ENCODE data around the gene FAM120A.
A peak's percentile ranks its signal among the peaks of the same experiment; 100 is the strongest.
"Not testable (repeated sequence)": the region's sequence is repeated elsewhere in the genome, so short reads cannot be mapped to it uniquely, and the experiment has no call there.

Gene FAM120A

DNA sequence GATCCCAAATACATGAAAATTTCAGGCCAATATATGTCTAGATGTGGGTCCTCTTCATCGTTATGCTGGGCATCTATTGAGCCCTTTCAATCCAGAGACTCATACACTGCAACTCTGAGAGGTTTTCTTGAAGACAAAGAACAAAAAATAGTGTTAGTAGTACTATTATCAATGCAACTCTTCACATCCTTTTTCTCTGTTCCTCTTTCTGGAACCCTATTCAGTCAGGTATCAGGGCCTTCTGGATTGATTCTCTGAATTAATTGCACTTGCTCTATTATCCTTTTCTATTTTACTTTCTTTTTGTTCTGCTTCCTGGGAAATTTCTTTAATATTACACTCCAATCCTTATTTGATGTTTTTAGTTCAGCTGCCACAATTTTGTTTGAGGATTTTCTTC, 18.5 kb upstream of the FAM120A start:
- Histone ChIP-seq H3K9ac (ENCODE audit: low read length) (no peak overlapping the region), H3K27me3 (ENCODE audit: control insufficient read depth in 1 of 2, insufficient read depth in 2 of 2, low read length in 2 of 2) (no peaks in the 10 kb centered on the region), H3K4me3 (ENCODE audit: low read depth in 1 of 2, low read length in 2 of 2) (no peak overlapping the region), H3K4me1 (ENCODE audit: insufficient read depth, low read length) (no peaks in the 10 kb centered on the region), H3K27ac (ENCODE audit: low read depth, low read length) (no peak overlapping the region), H3K9me3 (ENCODE audit: low read length) (no peaks in the 10 kb centered on the region), H3K36me3 (ENCODE audit: insufficient read depth, low read length) (no peaks in the 10 kb centered on the region)

DNA sequence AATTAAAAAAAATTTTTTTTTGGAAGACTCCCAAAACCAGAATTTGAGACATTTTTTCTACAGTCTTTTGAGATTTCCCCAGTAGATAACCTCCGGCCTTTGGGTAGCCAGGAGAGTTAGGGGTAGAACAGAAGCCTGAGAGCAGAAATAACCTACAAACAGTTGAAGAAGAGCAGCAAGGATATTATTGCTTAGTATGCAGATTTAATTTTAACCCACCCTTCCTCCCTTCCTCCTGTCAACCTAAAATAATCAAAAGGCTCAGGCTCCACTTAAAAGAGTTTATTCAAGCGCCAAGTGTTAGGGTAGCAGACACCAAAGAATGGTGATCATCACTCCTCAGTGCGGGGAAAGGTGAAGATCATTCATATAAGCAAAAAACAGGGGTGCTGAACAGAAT, 17.4 kb upstream of the FAM120A start:
- H3K27me3 ChIP-seq (ENCODE audit: control insufficient read depth in 1 of 2, insufficient read depth in 2 of 2, low read length in 2 of 2): no peaks in the 10 kb centered on the region
- H3K4me1 ChIP-seq (ENCODE audit: insufficient read depth, low read length): no peaks in the 10 kb centered on the region
- H3K9me3 ChIP-seq (ENCODE audit: low read length): no peaks in the 10 kb centered on the region
- H3K36me3 ChIP-seq (ENCODE audit: insufficient read depth, low read length): no peaks in the 10 kb centered on the region
- H3K9ac ChIP-seq (ENCODE audit: low read length): no peak overlapping the region
- no peak overlapping the region for H3K27ac ChIP-seq (ENCODE audit: low read depth, low read length)
- H3K4me3 ChIP-seq (ENCODE audit: low read depth in 1 of 2, low read length in 2 of 2): no peak overlapping the region

DNA sequence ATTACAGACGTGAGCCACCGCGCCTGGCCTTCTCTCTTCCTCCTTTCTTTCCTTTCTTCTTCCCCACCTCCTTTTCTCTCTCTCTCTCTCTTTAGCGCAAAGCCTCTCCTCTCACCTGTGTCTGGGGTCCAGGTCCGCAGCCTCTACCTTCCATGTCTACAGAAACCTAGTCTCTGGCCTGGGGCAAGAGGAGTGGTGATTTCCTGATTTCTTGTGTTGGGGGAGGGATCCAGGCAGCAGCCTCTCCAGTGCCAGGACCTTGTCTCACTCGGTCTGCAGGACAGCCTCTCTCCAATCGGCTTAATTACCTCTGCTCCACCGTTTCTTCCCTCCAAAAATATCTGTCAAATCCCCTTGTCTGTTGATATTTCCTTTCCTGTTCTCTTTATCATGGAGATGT, 16.1 kb upstream of the FAM120A start:
- no peak overlapping the region for H3K27ac ChIP-seq (ENCODE audit: low read depth, low read length)
- no peaks in the 10 kb centered on the region for H3K9me3 ChIP-seq (ENCODE audit: low read length)
- no peaks in the 10 kb centered on the region for H3K4me1 ChIP-seq (ENCODE audit: insufficient read depth, low read length)
- no peaks in the 10 kb centered on the region for H3K36me3 ChIP-seq (ENCODE audit: insufficient read depth, low read length)
- no peak overlapping the region for H3K9ac ChIP-seq (ENCODE audit: low read length)
- H3K27me3 ChIP-seq (ENCODE audit: control insufficient read depth in 1 of 2, insufficient read depth in 2 of 2, low read length in 2 of 2): no peaks in the 10 kb centered on the region
- H3K4me3 ChIP-seq (ENCODE audit: low read depth in 1 of 2, low read length in 2 of 2): no peak overlapping the region

DNA sequence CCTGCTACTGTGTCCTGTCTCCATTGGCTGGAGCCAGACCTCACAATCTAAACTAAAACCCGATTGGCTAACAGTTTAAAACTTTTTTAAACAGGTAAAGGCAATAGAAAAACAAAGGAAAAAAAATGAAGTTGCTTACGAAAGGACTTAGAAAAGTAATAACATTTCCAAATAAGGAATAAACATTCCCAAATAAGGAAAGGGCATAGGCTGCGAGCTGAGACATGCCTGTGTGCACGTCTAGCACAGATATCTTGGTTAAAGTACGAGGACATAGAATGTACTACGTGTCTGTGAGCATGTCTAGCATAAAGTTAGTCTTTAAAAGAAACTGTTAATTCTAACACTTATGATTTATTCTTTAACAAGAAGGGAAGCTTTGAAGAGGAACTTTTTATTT, 15.3 kb upstream of the FAM120A start:
- no peak overlapping the region for H3K4me3 ChIP-seq (ENCODE audit: low read depth in 1 of 2, low read length in 2 of 2)
- H3K9me3 ChIP-seq (ENCODE audit: low read length): no peaks in the 10 kb centered on the region
- no peaks in the 10 kb centered on the region for H3K27me3 ChIP-seq (ENCODE audit: control insufficient read depth in 1 of 2, insufficient read depth in 2 of 2, low read length in 2 of 2)
- no peaks in the 10 kb centered on the region for H3K36me3 ChIP-seq (ENCODE audit: insufficient read depth, low read length)
- H3K9ac ChIP-seq (ENCODE audit: low read length): no peak overlapping the region
- H3K4me1 ChIP-seq (ENCODE audit: insufficient read depth, low read length): no peaks in the 10 kb centered on the region
- H3K27ac ChIP-seq (ENCODE audit: low read depth, low read length): no peak overlapping the region

DNA sequence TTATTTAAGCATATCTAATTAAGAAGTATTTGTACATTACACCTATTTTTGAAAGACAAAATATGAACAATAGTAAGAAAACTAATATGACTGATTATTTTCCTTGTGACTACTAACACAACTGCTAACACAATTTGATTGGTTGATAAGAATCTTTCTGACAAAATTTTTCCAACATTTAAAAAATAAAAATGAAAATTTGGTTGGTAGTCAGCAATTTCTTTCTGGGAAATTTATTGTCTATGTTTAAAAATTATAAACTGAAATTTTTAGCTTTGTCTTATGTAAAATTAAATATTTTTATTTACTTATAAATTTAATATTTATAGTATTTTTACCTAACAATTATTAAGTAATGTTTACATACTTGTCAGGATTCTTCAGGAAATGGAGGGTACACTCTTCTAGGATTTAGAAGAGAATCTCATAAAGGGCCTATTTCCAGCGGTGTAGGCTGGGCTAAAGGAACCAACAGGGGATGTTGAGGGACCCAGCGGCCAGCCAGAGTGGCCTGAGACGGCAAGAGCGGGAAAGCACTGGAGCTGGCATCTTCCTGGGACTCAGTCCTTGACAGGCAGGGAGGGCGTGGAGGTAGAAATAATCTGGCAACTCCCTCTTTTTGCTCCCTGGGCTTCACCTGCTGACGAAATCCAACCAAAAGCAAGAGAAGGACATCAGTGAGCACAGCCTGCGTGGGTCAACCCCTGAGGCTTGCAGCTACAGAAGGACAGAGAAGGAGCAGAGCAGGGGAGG, 14.7 kb upstream of the FAM120A start:
- Histone ChIP-seq H3K4me1 (ENCODE audit: insufficient read depth, low read length) (no peaks in the 10 kb centered on the region), H3K27ac (ENCODE audit: low read depth, low read length) (no peak overlapping the region), H3K36me3 (ENCODE audit: insufficient read depth, low read length) (no peaks in the 10 kb centered on the region), H3K9ac (ENCODE audit: low read length) (no peak overlapping the region), H3K4me3 (ENCODE audit: low read depth in 1 of 2, low read length in 2 of 2) (no peak overlapping the region), H3K9me3 (ENCODE audit: low read length) (no peaks in the 10 kb centered on the region), H3K27me3 (ENCODE audit: control insufficient read depth in 1 of 2, insufficient read depth in 2 of 2, low read length in 2 of 2) (no peaks in the 10 kb centered on the region)

DNA sequence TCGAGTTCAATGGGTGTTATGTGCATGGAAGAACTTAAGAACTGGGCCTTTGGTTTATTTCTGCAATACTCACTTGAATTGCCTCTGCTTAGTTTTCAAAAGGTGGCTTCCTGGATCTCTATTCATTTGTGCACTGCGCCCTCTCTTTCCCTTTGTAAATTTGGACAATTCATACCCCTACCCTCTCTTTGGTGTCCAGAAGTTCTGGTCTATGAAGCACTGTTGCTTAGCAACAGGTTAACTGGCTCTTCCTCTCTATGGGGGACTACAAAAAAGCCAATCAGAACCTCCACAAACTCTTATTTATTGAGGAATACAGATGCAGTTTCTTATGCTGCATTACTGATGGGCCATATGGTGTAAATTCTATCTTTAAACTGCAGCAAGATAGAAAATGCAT, 13.5 kb upstream of the FAM120A start:
- no peaks in the 10 kb centered on the region for H3K9me3 ChIP-seq (ENCODE audit: low read length)

DNA sequence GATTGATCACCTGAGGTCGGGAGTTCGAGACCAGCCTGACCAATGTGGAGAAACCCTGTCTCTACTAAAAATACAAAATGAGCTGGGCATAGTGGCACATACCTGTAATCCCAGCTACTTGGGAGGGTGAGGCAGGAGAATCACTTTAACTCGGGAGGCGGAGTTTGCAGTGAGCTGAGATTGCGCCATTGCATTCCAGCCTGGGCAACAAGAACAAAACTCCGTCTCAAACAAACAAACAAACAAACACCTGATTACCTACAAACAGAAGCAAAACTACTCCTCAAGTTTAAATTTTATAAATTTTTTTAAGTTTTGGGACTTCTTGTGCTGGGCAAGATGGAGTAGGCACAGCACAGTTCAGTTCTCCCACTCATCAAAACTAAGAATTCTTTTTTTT, 12.2 kb upstream of the FAM120A start:
- not testable (repeated sequence) for H3K4me3 ChIP-seq (ENCODE audit: low read depth in 1 of 2, low read length in 2 of 2); H3K9ac ChIP-seq (ENCODE audit: low read length); H3K4me1 ChIP-seq (ENCODE audit: insufficient read depth, low read length); H3K27me3 ChIP-seq (ENCODE audit: control insufficient read depth in 1 of 2, insufficient read depth in 2 of 2, low read length in 2 of 2); H3K27ac ChIP-seq (ENCODE audit: low read depth, low read length); H3K36me3 ChIP-seq (ENCODE audit: insufficient read depth, low read length); H3K9me3 ChIP-seq (ENCODE audit: low read length)

More for the DNA sequence above, 13.5 kb upstream of the FAM120A start:
- no peak overlapping the region for H3K9ac ChIP-seq (ENCODE audit: low read length)
- no peak overlapping the region for H3K4me3 ChIP-seq (ENCODE audit: low read depth in 1 of 2, low read length in 2 of 2)
- no peaks in the 10 kb centered on the region for H3K27me3 ChIP-seq (ENCODE audit: control insufficient read depth in 1 of 2, insufficient read depth in 2 of 2, low read length in 2 of 2)
- no peaks in the 10 kb centered on the region for H3K36me3 ChIP-seq (ENCODE audit: insufficient read depth, low read length)
- H3K4me1 ChIP-seq (ENCODE audit: insufficient read depth, low read length): no peaks in the 10 kb centered on the region
- H3K27ac ChIP-seq (ENCODE audit: low read depth, low read length): no peak overlapping the region

DNA sequence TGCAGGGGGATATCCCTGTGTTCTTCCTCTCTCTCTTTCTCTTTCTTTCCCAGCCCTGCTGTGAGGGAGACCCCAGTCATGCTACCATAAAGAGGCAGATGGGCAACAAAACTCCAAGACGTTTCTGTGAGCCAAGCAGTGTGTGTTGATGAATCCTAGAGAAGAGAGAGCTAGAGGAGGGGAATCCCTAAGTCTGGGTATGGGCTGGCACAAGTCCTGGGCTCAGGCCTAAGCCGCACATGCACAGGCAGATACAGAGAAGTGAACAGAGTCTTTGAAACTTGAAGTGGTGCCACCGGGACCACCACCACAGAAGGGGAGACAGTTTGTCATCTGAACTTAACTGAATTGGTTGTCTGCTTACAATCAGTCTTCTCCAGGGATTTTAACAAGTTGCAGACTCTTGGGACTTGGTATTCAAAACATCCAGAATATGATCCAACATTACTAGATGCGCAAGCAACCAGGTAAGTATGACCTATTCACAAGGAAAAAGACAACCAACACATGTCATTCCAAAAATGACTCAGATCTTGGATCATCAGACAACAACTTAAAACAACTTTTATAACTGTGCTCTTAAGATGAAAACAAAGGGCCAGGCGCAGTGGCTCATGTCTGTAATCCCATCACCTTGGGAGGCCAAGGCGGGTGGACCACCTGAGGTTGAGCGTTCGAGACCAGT, 10.4 kb upstream of the FAM120A start:
- Histone ChIP-seq H3K27ac (ENCODE audit: low read depth, low read length) (no peak overlapping the region), H3K9me3 (ENCODE audit: low read length) (no peaks in the 10 kb centered on the region), H3K4me3 (ENCODE audit: low read depth in 1 of 2, low read length in 2 of 2) (no peak overlapping the region), H3K4me1 (ENCODE audit: insufficient read depth, low read length) (no peaks in the 10 kb centered on the region), H3K27me3 (ENCODE audit: control insufficient read depth in 1 of 2, insufficient read depth in 2 of 2, low read length in 2 of 2) (no peaks in the 10 kb centered on the region), H3K9ac (ENCODE audit: low read length) (no peak overlapping the region), H3K36me3 (ENCODE audit: insufficient read depth, low read length) (peaks cover 7% of the 10 kb centered on the region)

DNA sequence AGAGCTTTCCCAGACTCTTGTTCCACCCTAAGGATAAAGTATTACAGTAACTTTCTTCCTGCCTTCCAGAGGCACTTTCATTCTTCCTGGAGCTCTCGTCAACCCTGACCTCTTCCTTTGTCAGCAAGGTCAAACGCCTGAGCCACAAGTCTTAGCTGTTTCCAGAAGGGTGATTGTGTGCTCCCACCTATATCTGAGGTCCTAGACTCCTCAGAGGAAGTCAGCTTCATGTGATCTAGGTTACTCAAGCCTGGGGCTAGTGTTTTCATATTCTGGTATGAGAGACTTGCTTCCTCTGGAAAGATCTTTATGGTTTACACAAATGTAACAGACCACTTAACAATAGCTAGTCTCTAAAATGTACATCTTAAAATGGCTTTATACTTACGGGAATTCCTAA, 5.4 kb upstream of the FAM120A start:
- Histone ChIP-seq H3K27ac (ENCODE audit: low read depth, low read length) (no peak overlapping the region), H3K9me3 (ENCODE audit: low read length) (no peaks in the 10 kb centered on the region), H3K36me3 (ENCODE audit: insufficient read depth, low read length) (peaks cover 28% of the 10 kb centered on the region), H3K4me1 (ENCODE audit: insufficient read depth, low read length) (peaks cover 7% of the 10 kb centered on the region), H3K27me3 (ENCODE audit: control insufficient read depth in 1 of 2, insufficient read depth in 2 of 2, low read length in 2 of 2) (no peaks in the 10 kb centered on the region), H3K4me3 (ENCODE audit: low read depth in 1 of 2, low read length in 2 of 2) (no peak overlapping the region), H3K9ac (ENCODE audit: low read length) (no peak overlapping the region)

DNA sequence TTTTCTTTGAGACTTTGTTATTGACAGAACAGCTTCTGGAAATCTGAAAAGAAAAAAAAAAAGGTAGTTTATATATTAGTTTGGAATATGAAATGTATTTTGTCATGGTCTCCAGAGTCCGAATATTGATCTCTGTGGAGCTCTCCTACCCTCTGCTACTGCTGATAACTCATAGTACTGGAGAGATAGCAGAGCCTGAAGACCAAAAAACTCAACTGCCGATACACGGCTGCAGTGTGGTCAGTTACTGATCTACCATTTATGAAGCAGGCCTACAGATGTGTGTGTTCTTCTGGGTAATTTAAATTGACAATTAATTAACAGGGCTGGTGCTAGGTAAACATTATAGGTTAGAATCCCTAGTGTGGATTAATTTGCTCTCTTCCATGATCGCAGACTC, 3.8 kb upstream of the FAM120A start:
- no peak overlapping the region for H3K27ac ChIP-seq (ENCODE audit: low read depth, low read length)
- no peaks in the 10 kb centered on the region for H3K9me3 ChIP-seq (ENCODE audit: low read length)
- no peak overlapping the region for H3K9ac ChIP-seq (ENCODE audit: low read length)
- peaks cover 7% of the 10 kb centered on the region for H3K4me1 ChIP-seq (ENCODE audit: insufficient read depth, low read length)
- H3K36me3 ChIP-seq (ENCODE audit: insufficient read depth, low read length): peaks cover 28% of the 10 kb centered on the region
- H3K4me3 ChIP-seq (ENCODE audit: low read depth in 1 of 2, low read length in 2 of 2): no peak overlapping the region
- H3K27me3 ChIP-seq (ENCODE audit: control insufficient read depth in 1 of 2, insufficient read depth in 2 of 2, low read length in 2 of 2): no peaks in the 10 kb centered on the region

DNA sequence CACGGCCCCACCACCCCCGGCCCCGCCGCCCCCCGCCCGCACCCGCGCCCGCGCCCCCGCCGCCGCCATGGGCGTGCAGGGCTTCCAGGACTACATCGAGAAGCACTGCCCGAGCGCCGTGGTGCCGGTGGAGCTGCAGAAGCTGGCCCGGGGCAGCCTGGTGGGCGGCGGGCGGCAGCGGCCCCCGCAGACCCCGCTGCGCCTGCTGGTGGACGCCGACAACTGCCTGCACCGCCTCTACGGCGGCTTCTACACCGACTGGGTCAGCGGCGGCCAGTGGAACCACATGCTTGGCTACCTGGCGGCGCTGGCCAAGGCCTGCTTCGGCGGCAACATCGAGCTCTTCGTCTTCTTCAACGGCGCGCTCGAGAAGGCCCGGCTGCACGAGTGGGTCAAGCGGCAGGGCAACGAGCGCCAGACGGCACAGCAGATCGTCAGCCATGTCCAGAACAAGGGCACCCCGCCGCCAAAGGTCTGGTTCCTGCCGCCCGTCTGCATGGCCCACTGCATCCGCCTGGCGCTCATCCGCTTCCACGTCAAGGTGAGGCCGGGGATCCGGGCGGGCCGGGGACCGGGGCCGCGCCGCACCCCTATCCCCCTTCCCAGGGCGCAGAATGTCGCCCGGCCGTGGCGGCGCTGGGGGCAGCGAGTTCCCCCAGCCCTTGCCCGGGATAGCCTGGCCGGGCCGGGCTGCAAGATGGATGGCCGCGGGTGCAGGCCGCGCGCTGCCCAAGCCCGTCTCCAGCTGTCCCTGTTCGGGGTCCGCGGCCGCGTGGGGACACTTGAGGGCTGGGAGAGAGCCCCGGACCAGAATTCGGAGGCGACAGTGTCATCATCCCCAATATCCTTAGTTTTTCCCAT, 594 bp downstream of the FAM120A start:
- Histone ChIP-seq H3K9me3 (ENCODE audit: low read length) (no peaks in the 10 kb centered on the region), H3K4me1 (ENCODE audit: insufficient read depth, low read length) (peaks cover 31% of the 10 kb centered on the region), H3K4me3 (ENCODE audit: low read depth in 1 of 2, low read length in 2 of 2) (peak overlapping the region; percentile 82 to 92), H3K36me3 (ENCODE audit: insufficient read depth, low read length) (peaks cover 12% of the 10 kb centered on the region), H3K9ac (ENCODE audit: low read length) (peak overlapping the region; percentile 74), H3K27me3 (ENCODE audit: control insufficient read depth in 1 of 2, insufficient read depth in 2 of 2, low read length in 2 of 2) (no peaks in the 10 kb centered on the region), H3K27ac (ENCODE audit: low read depth, low read length) (peak overlapping the region; percentile 98)

All from muscle layer of colon (tissue), 2 donors.